ENCODE measurements around the gene SNAP29.
"Not testable (repeated sequence)": the region's sequence is repeated elsewhere in the genome, so short reads cannot be mapped to it uniquely, and the experiment has no call there.

SNAP29 gene

GRCh38 chr22:20901093-20902033, 42.6 kb downstream of the SNAP29 start:
- DNase-seq (ENCODE audit: low spot score): not testable (repeated sequence)

DNA sequence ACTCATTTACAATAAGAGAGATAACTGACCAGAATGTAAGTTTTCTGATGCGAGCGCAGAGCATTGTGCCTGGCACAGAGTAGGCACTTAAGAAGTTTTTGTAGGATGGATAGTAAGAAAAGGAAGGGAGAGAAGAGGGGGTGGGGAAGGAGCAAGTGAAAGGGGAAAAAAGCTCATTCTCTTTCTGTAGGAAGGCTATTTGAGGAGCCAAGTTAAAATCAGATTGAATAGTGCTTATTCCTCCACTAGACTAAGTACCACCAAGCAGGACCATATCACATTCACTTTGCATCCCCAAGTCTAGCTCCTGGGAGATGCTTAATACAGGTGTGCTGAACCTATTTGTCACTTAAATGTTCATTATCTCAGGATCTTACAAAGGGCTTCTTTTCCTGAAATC, 44.3 kb downstream of the SNAP29 start:
- DNase-seq (ENCODE audit: low spot score): no peak

DNA sequence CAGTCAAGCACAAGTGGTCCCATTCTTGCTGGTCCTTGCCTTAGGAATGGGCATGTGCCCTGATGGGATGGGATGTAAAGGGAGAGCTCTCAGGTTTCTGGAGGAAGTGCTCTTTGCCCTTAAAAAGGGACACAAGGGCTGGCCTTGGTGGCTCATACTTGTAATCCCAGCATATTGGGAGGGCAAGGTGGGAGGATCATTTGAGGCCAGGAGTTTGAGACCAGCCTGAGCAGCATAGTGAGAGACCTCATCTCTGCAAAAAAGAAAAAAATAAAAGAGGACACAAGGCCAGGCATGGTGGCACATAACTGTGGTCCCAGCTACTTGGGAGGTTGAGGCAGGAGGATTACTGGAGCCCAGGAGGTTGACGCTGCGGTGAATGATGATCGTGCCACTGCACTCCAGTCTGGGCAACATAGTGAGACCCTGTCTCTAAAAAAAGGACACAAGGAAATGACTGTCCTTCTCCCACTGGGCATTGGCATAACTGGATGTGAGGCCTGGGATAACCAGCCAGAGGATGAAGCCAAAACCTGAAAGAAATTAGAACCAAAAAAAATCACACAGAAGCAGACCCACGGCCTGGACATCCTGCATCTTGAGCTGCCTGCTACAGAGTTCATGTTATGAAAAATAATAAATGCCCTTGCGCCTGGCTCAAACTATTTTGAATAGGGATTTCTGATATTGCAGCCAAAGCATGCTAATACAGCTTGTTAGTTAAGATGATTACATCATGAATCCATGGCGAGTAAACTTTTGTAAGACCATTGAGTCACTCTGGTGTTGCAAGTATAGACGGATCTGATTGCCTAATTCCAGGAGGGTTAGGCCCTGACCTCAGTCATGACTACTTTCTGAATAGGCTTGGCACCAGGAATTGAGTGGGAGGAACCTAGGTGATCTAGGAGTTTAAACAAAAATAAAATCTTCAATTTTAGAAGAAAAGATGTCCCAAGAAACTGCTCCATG, 45.5 kb downstream of the SNAP29 start:
- no peak for DNase-seq (ENCODE audit: low spot score)

GRCh38 chr22:20904980-20905355, 46.2 kb downstream of the SNAP29 start:
- DNase-seq (ENCODE audit: low spot score): no peak

DNA sequence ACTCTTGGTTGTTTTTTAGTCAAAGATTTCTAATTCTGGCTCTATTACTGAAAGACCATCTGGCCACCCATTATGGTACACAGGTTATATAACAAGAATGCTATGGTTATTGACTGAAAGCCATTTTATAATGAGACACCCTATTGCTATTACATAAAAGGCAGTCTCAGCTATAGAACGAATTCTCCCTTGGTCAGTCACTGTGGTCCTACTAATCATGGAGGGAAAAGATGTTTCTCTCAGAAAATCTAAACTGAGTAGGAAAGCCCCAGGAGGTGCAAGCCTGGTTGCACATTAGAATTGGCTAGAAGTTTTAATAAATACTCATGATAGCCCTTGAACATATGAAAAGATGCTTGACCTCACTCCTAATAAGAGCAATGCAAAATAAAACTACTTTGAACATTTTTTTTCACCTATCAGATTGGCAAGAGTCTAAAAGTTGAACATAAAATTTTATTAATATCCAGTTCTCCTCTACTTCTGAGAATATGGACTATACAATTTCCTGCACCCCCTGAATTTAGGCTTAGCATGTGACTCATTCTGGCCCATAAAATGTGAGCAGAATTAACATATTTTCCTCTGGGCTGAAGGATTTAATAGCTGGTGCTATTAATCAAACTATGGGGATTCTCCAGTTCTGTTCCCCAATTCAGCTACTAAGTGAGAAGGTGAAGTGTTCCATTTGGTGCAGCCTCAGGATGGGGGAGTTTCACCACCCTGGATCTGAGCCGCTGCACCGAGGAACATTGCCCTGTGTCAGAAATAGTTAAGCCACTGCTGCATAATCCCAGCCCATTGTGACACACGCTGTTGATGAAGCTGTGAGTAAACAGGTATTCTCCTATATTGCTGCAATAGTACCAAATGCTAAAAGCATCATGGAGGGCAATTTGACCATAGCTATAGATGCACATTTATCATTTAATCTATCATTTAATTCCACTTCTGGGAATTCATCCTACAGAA, 46.9 kb downstream of the SNAP29 start:
- no peak for DNase-seq (ENCODE audit: low spot score)

DNA sequence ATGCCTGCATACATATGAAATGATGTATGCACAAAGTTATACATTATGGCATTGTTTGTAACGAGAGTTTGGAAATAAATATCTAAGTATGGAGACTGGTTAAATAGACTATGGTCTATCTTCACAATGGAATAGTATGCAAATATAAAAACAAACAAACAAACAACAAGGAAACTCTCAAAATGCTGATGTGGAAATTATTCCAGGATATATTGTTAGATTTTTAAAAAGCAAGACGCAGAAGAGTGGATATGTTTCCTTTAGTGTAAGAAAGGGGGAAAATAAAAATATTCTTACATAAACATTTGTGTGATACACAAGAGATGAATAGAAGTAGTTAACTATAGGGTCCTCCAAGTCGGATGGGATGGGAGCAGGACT, 47.6 kb downstream of the SNAP29 start:
- no peak for DNase-seq (ENCODE audit: low spot score)

DNA sequence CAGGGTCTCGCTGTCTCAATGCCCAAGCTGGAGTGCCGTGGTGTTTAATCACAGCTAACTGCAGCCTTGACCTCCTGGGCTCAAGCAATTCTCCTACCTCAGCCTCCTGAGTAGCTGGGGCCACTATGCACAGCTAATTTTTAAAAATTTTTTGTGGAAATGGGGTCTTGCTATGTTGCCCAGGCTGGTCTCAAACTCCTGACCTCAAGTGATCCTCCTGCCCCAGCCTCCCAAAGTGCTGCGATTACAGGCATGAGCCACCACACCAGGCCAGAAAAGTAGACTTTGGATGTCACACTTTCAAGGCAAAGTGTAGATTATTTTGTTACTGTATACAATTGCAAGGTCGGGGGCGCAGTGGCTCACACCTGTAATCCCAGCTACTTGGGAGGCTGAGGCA, 49.9 kb downstream of the SNAP29 start:
- not testable (repeated sequence) for DNase-seq (ENCODE audit: low spot score)

DNA sequence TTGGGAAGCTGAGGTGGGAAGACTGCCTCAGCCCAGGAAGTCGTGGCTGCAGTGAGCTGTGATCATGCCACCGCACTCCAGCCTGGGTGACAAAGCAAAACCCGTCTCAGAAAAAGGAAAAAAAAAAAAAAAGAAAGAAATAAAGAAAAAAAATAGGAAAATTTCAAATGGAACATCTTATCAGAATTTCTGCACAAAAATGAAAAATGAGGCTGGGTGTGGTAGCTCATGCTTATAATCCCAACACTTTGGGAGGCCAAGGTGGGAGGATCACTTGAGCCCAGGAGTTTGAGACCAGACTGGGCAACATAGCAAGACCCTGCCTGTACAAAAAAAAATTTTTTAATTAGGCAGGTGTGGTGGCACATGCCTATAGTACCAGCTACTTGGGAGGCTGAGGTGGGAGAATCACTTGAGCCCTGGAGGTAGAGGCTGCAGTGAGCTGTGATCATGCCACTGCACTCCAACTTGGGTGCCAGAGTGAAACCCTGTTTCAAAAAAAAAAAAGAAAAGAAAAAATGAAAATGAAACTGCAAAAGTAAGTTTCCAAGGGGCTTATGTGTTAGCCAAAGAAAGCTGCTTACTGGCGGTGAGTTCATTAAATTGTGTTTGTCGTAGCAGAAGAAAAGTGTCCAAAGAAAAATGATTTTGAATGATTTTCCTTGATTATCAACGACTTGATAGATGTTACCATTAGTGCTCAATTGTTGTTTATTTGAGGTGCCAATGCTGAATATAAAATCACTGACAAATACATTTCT, 50.9 kb downstream of the SNAP29 start:
- no peak for DNase-seq (ENCODE audit: low spot score)

GRCh38 chr22:20912494-20912893, 53.7 kb downstream of the SNAP29 start:
- no peak for DNase-seq (ENCODE audit: low spot score)

GRCh38 chr22:20916916-20917810, 58.4 kb downstream of the SNAP29 start, which contains the start of gene CRKL:
Gene CRKL, plus strand, starts transcription at chr22:20917407. Its CDS starts 528 bp downstream, at chr22:20917935.
- DNase-seq (ENCODE audit: low spot score): peak; percentile 98

- no peak for DNase-seq (ENCODE audit: low spot score)
Observed at GRCh38 chr22:20918663-20919218, 59.9 kb downstream of the SNAP29 start.

GRCh38 chr22:20919718-20920117, 60.9 kb downstream of the SNAP29 start:
- no peak for DNase-seq (ENCODE audit: low spot score)

- DNase-seq (ENCODE audit: low spot score): no peak
Observed at GRCh38 chr22:20920881-20921203, 62.0 kb downstream of the SNAP29 start.

- no peak for DNase-seq (ENCODE audit: low spot score)
Observed at GRCh38 chr22:20922141-20922751, 63.4 kb downstream of the SNAP29 start.

DNA sequence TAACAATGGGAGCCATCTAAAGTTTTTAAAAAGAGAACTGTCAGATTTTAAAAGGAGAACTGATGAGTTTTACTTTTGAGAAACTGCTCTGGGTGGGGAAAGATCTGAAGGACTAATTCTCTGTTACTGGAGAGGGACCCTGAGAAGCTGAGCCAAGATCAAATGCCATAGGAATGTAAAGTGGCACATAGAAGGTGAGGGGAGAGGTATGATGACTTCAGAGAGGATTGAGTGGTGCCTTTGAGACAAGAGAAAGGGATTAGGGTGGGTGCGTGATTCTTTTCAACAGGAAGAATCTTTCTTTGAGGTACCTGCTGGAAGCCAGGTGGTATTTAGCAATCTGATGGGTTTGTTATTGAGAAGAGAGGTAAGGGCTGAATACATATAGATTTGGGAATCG, 67.4 kb downstream of the SNAP29 start:
- no peak for DNase-seq (ENCODE audit: low spot score)

GRCh38 chr22:20927940-20928572, 69.2 kb downstream of the SNAP29 start:
- DNase-seq (ENCODE audit: low spot score): no peak

GRCh38 chr22:20928573-20928967, 69.8 kb downstream of the SNAP29 start:
- no peak for DNase-seq (ENCODE audit: low spot score)

- DNase-seq (ENCODE audit: low spot score): no peak
Observed at GRCh38 chr22:20930004-20930403, 71.2 kb downstream of the SNAP29 start.

GRCh38 chr22:20930435-20930834, 71.6 kb downstream of the SNAP29 start:
- DNase-seq (ENCODE audit: low spot score): not testable (repeated sequence)

All from ecto neural progenitor cell (in vitro differentiated cells).